Stimulated activated CD4-positive, alpha-beta T cell treated with anti-CD3 and anti-CD28 coated beads, Interleukin-15, amount 100 ng/mL, for 1 hour (primary cell): ENCODE measurements around the gene CNOT11.

ENCODE experiments used
- DNase-seq, 2 donors: peaks; one replicate each; pipeline ENCODE4 v3.0.0-alpha.2; 2020; ENCODE audit warnings: low read depth in 1 of 2, low spot score in 1 of 2

CNOT11 gene

GRCh38 chr2:101274142-101274541 is 21.5 kb downstream of the CNOT11 start:
- DNase-seq, result no peak

DNA sequence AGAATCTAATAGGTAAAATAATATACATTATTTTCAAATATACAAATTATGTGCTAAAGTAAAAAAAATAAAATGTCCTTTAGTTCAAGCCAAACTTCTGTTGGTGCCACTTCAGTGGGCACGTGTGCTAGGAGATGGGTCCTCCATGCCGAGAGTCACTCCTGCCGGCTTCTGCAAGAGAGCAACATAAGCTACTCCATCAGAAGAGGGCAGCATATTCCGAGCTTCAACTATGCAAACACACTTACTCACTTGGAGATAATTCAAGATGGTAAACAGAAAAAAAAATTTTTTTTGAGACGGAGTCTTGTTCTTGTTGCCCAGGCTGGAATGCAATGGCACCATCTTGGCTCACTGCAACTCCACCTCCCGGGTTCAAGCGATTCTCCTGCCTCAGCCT is 24.4 kb downstream of the CNOT11 start:
- DNase-seq, result no peak

GRCh38 chr2:101278925-101279324 is 26.2 kb downstream of the CNOT11 start:
- DNase-seq, result no peak

DNA sequence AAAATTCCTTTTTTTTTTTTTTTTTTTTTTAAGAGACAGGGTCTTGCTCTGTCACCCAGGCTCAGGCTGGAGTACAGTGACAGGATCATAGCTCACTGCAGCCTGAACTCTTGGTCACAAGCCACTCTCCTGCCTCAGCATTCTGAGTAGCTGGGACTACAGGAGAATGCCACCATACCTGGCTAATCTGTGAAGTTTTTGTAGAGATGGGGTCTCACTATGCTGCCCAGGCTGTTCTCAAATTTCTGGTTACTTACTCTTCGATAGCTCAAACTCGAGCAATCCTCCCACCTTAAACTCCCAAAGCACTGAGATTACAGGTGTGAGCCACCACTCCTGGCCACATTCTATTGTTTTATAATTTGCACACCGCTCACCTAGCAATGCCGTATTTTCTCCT is 28.8 kb downstream of the CNOT11 start:
- DNase-seq, result no peak

DNA sequence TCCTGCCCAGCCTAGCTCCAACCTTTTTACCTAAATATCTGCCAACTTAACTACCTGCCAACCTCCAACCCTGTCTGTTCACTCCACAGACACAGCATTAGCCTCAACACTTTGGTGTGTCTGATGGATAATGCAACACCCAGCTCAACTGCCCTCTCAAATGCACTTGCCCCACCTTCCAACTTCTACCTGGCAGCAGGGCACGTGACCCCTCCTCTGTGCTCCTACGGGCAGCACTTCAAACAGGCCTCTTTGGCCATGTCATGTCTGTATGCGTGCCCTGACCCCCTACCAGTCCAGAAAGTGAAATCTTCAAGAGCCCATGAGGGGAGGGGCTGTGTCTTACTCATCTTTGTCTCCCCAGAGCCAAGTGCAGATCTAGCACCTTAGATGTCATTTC is 30.3 kb downstream of the CNOT11 start:
- DNase-seq, result no peak

DNA sequence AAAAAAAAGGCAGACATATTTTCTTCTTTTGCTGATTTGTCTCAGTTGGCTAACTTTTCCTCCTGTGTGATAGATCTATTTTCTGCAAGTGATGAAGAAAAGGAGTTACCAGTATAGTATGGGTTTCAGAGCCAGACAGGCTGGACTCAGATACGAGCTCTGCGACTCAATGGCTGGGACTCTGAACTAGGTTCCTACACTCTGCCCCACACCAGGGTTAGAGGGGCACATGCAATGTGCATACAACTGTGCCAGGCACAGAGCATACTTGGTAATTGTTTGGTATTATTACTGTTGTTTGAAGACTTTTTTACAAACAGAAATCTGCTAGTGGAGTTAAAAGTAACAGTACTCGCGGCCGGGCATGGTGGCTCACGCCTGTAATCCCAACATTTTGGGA is 34.0 kb downstream of the CNOT11 start:
- no peak for DNase-seq

- DNase-seq, result no peak
Measured at GRCh38 chr2:101287303-101287702, 34.6 kb downstream of the CNOT11 start.

GRCh38 chr2:101290711-101291110 is 38.0 kb downstream of the CNOT11 start:
- no peak for DNase-seq

GRCh38 chr2:101291973-101292372 is 39.3 kb downstream of the CNOT11 start:
- DNase-seq, result no peak

DNA sequence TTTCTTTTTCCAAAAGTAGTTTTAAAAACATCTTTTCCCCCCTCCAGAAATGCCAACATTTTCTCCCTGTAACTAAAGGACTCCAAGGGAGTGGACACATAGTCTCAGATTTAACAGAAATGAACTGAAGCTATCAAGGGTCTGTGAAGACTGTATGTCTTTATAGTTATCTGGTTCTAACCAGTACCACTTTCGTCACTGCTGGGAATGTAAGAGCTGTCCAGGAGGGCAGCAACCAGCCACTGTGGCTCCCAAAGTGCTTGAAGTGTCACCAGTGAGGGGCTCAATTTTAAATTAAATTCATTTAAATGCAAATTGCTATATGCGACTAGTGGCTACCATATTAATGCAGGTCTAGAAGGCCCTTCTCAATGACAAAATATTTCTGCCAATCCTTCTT is 40.9 kb downstream of the CNOT11 start:
- no peak for DNase-seq

DNA sequence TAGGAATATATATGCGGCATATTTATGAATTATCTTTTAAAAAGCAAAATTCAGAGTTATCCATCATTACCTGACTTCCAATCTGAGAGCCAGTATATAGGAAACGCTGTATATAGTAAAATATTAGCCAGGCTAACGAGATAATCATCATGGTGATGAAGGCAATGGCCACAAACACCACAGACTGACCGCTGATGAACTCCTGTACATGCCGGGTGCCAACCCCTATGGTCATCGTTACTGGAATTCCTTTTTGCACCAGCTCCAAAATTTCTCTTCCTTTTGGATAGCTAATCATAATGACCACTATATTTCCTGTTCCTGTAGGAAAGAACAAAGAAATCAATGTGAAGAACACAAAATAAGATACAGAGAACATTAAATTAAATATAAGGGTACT is 42.2 kb downstream of the CNOT11 start:
- no peak for DNase-seq

GRCh38 chr2:101295895-101296294 is 43.2 kb downstream of the CNOT11 start:
- DNase-seq, result no peak

GRCh38 chr2:101296371-101296770 is 43.7 kb downstream of the CNOT11 start:
- DNase-seq, result no peak

GRCh38 chr2:101297383-101297782 is 44.7 kb downstream of the CNOT11 start:
- no peak for DNase-seq

GRCh38 chr2:101299604-101300003 is 46.9 kb downstream of the CNOT11 start:
- DNase-seq, result no peak

GRCh38 chr2:101300164-101300563 is 47.5 kb downstream of the CNOT11 start:
- DNase-seq, result no peak

DNA sequence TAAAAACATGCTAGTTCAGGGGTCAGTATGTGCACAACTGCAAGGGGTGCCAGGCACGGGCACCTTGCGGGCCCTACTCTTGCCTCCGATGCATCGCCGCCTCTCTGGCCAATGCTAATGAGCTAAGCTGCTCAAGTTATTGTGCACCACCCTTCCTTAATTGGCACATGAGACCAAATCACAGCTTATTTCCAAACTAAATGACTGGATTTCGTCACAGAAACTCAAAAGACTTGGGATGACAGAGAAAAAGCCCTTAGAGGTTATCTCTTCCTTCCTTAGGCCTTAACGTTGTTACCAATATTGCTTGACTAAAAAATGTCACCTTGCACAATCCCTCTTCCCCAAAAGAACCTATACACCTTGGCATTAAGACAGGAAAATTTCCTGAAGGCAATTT is 48.1 kb downstream of the CNOT11 start:
- DNase-seq, result no peak

DNA sequence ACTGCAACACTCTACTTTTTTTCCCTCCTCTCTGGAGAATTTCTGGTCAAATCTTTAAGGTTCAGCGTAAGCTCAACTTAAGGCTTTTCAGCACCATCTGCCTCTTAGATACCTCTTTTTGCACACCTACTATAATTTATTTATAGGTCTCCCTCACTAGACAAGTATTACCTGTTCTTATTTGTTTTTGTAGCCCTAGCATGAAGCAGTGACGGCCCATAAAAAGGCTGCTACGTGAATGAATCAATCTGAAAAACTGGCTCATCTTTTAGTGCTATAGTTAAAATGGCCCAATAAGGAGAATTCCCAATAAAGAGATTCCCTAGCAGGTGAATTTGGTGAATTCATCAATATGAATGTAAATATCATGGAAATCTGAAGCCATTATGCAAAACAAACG is 49.3 kb downstream of the CNOT11 start:
- no peak for DNase-seq

DNA sequence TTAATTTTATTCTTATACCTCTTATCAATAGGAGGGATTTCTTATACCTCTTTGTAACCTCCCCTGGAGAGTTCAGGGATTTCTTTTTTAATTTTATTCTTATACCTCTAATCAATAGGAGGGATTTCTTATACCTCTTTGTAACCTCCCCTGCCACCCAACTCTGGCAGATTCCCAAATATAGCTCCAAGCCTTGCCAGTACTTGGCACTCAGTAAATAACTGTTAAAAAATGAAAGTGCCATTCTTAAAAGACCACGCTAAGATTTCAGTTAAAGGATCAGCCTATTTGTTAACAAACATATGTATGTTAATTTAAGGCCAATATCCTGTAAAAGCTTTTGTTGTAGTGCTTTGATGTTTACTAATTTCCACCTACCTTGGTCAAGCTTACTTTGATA is 51.0 kb downstream of the CNOT11 start:
- no peak for DNase-seq

DNA sequence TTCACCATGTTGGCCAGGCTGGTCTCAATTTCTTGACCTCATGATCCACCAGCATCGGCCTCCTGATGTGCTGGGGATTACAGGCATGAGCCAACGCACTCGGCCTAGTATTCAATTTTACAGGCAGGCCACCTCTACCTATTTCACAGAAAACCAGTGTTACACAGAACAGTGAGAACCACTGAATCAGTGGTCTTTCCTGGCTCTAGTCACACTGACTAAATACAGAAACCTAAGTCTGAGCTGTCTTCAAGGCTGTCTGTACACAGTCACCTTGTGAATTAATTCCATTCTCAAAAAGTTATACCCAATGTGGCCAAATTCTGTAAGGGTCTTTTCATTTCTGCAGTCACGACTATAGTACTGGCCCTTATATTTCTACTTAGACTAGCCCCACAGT is 52.3 kb downstream of the CNOT11 start:
- no peak for DNase-seq

DNA sequence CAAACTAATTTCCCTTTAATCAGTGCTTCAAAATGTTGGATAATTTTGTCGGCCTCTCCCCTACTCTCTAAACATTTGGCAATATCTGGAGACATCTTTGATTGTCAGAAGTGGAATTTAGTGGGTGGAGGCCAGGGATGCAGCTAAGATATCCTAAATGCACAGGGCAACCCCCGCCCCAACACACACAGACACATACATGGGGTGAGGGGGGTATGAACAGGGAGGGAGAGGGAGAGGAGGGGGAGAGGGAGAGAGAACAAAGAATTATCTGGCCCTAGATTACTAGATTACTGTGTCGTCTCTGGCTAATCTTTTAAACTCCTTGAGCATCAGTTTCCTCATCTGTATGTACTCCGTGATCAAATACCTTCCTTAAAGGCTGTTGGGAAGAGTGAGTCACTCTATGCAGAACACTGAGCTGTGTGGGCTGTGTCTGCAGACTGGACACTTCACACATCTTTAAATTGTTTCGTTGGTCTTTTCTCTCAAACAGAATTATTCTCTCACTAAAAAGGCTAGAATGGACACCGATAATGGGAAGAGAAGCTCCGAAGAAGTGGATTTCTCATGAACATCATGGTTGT is 52.9 kb downstream of the CNOT11 start:
- DNase-seq, result no peak

GRCh38 chr2:101306410-101306809 is 53.7 kb downstream of the CNOT11 start:
- DNase-seq, result no peak

GRCh38 chr2:101307503-101307902 is 54.8 kb downstream of the CNOT11 start:
- no peak for DNase-seq

GRCh38 chr2:101307950-101308431 is 55.3 kb downstream of the CNOT11 start:
- DNase-seq, result no peak
